ENCODE data around the gene ACTN1. TPM values are rescaled to one million over a fixed set of nuclear protein-coding genes. Genes with fewer than 3 reads are reported as not detected.

ACTN1 gene
- total RNA-seq, 1 donor = 447 TPM

DNA sequence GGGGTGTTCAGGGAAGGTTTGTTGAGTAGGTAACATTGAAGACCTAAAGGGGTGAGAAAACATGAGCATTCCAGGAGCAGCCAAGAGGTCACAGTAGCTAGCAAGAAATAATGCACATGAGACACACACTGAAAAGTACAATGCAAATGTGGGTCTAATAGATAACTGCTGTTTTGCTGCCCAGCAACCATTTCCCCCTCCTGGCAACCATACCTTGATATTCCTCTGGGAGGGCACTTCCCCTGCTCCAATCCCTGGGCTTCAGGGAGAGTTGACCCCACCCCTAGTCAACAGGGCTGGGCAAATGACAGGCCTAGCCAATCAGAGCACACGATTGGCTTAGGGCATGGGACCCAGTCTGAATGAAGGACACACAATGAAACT, 8.5 kb upstream of the ACTN1 start:
- Histone ChIP-seq H3K9me3 (ENCODE audit: low read depth, low read length) (no peaks in the 10 kb centered on the region), H3K4me1 (ENCODE audit: insufficient read depth, low read length) (peaks cover 9% of the 10 kb centered on the region), H3K27ac (ENCODE audit: low read depth, low read length) (no peak overlapping the region), H3K27me3 (ENCODE audit: insufficient read depth, low read length) (no peaks in the 10 kb centered on the region), H4K20me1 (ENCODE audit: insufficient read depth, low read length) (no peaks in the 10 kb centered on the region), H2AFZ (ENCODE audit: low read length) (no peak overlapping the region), H3K36me3 (ENCODE audit: insufficient read depth, low read length) (no peaks in the 10 kb centered on the region), H3K4me2 (ENCODE audit: insufficient read depth, low read length) (no peak overlapping the region), H3K79me2 (ENCODE audit: insufficient read depth, low read length) (no peaks in the 10 kb centered on the region), H3K4me3 (ENCODE audit: insufficient read depth, low read length) (no peak overlapping the region)
- no peak for DNase-seq (ENCODE audit: insufficient read length, low spot score, missing footprints)
- TF ChIP-seq, protein P1, sequence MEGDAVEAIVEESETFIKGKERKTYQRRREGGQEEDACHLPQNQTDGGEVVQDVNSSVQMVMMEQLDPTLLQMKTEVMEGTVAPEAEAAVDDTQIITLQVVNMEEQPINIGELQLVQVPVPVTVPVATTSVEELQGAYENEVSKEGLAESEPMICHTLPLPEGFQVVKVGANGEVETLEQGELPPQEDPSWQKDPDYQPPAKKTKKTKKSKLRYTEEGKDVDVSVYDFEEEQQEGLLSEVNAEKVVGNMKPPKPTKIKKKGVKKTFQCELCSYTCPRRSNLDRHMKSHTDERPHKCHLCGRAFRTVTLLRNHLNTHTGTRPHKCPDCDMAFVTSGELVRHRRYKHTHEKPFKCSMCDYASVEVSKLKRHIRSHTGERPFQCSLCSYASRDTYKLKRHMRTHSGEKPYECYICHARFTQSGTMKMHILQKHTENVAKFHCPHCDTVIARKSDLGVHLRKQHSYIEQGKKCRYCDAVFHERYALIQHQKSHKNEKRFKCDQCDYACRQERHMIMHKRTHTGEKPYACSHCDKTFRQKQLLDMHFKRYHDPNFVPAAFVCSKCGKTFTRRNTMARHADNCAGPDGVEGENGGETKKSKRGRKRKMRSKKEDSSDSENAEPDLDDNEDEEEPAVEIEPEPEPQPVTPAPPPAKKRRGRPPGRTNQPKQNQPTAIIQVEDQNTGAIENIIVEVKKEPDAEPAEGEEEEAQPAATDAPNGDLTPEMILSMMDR (IDR thresholded peaks at IDR 0.05; ENCODE audit: extremely low read depth, low read depth, low read length) = no peak

DNA sequence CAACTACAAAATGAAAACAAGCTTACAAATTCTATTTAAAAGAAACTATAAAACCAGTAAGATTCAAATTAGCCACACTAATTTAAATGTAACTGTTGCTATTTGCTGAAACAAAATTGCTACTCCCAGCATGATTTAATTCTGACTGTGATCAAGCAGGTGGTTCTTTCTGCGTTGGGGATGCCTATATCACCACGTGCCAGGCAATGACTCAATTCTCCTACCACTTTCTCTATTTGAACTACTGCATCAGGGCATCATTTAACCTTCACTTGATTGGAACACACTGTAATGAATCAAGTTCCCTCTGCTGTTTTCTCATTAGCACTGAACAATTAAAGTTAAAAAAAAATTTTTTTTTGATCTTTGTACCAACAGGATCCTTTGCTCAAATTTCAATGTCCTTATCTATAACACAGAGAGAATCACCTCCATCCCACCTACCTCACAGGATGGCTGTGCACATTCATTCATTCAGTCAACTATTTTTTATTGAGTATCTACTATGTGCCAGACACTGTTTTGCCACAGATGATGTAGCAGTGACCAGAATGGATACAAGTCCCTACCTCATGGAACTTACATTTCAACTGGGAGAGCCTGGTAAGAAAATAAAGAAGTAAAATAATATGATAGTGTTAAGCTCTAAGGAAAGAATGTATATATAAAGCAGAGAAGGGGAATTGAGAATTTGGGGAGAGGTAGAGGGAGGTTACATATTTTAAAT, 8.0 kb upstream of the ACTN1 start:
- DNase-seq (ENCODE audit: insufficient read length, low spot score, missing footprints) = no peak
- no peaks in the 10 kb centered on the region for H3K36me3 ChIP-seq (ENCODE audit: insufficient read depth, low read length)
- no peaks in the 10 kb centered on the region for H3K9me3 ChIP-seq (ENCODE audit: low read depth, low read length)
- no peaks in the 10 kb centered on the region for H4K20me1 ChIP-seq (ENCODE audit: insufficient read depth, low read length)
- H3K79me2 ChIP-seq (ENCODE audit: insufficient read depth, low read length) = no peaks in the 10 kb centered on the region
- H3K27me3 ChIP-seq (ENCODE audit: insufficient read depth, low read length) = no peaks in the 10 kb centered on the region
- peaks cover 14% of the 10 kb centered on the region for H3K4me1 ChIP-seq (ENCODE audit: insufficient read depth, low read length)
- TF ChIP-seq, protein P1 (IDR thresholded peaks at IDR 0.05; ENCODE audit: extremely low read depth, low read depth, low read length) = no peak
- H2AFZ ChIP-seq (ENCODE audit: low read length) = no peak overlapping the region
- H3K4me3 ChIP-seq (ENCODE audit: insufficient read depth, low read length) = no peak overlapping the region
- H3K4me2 ChIP-seq (ENCODE audit: insufficient read depth, low read length) = no peak overlapping the region
- no peak overlapping the region for H3K27ac ChIP-seq (ENCODE audit: low read depth, low read length)

DNA sequence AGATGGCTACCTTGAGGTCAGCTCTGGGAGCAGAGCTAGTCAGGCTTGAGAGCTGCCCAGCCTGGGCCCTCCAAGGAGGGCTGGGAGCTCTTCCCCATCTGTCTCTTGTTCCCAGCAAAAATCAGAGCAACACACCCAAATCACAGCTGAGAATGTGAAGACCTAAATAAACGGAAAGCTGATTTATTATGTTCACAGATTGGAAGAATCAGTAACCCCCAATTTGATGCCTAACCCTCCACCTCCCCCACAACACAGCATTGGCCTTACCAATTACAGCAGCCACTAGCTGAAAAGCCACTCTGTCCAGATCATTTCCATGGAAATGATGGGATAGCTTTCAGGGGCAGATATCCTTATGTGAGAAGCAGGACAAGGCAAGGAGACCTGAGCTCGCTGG, 7.1 kb upstream of the ACTN1 start:
- H3K79me2 ChIP-seq (ENCODE audit: insufficient read depth, low read length) = no peaks in the 10 kb centered on the region
- H2AFZ ChIP-seq (ENCODE audit: low read length) = no peak overlapping the region
- DNase-seq (ENCODE audit: insufficient read length, low spot score, missing footprints) = no peak
- no peaks in the 10 kb centered on the region for H3K9me3 ChIP-seq (ENCODE audit: low read depth, low read length)
- H3K36me3 ChIP-seq (ENCODE audit: insufficient read depth, low read length) = no peaks in the 10 kb centered on the region
- no peak overlapping the region for H3K27ac ChIP-seq (ENCODE audit: low read depth, low read length)
- no peak overlapping the region for H3K4me2 ChIP-seq (ENCODE audit: insufficient read depth, low read length)
- TF ChIP-seq, protein P1 (IDR thresholded peaks at IDR 0.05; ENCODE audit: extremely low read depth, low read depth, low read length) = no peak
- no peaks in the 10 kb centered on the region for H3K27me3 ChIP-seq (ENCODE audit: insufficient read depth, low read length)
- H4K20me1 ChIP-seq (ENCODE audit: insufficient read depth, low read length) = no peaks in the 10 kb centered on the region
- peaks cover 23% of the 10 kb centered on the region for H3K4me1 ChIP-seq (ENCODE audit: insufficient read depth, low read length)
- H3K4me3 ChIP-seq (ENCODE audit: insufficient read depth, low read length) = no peak overlapping the region

DNA sequence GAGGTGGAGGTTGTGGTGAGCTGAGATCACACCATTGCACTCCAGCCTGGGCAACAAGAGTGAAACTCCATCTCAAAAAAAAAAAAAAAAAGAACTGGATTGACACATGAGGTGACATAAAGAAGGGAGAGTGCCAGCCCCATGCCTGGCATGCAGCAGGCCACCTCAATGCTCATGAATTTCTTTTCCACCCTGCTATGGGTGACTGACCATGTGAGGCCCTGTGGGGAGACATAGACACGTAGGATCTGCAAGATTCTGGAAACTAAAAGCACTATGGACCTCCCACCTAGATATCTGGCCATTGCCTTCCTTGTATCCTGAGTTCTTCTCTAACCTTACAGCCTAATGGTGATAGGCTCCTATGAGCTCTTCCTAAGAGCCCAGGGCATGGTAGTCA, 5.6 kb upstream of the ACTN1 start:
- TF ChIP-seq, protein P1 (IDR thresholded peaks at IDR 0.05; ENCODE audit: extremely low read depth, low read depth, low read length) = no peak
- Histone ChIP-seq H2AFZ (ENCODE audit: low read length) (no peak overlapping the region), H3K27ac (ENCODE audit: low read depth, low read length) (no peak overlapping the region), H3K4me3 (ENCODE audit: insufficient read depth, low read length) (no peak overlapping the region), H3K4me1 (ENCODE audit: insufficient read depth, low read length) (peaks cover 35% of the 10 kb centered on the region), H3K4me2 (ENCODE audit: insufficient read depth, low read length) (no peak overlapping the region), H3K79me2 (ENCODE audit: insufficient read depth, low read length) (peaks cover 6% of the 10 kb centered on the region), H4K20me1 (ENCODE audit: insufficient read depth, low read length) (no peaks in the 10 kb centered on the region), H3K36me3 (ENCODE audit: insufficient read depth, low read length) (no peaks in the 10 kb centered on the region), H3K27me3 (ENCODE audit: insufficient read depth, low read length) (no peaks in the 10 kb centered on the region), H3K9me3 (ENCODE audit: low read depth, low read length) (no peaks in the 10 kb centered on the region)
- no peak for DNase-seq (ENCODE audit: insufficient read length, low spot score, missing footprints)
